Inferior parietal cortex (tissue), 1 donor: ENCODE data around the gene IL18R1.

Experiments
- DNase-seq: peaks from one replicate; pipeline ENCODE4 v3.0.0-alpha.2; 2016; ENCODE audit errors: extremely low spot score

The IL18R1 gene

GRCh38 chr2:102387763-102388546 lies 32.4 kb downstream of the IL18R1 start:
- DNase-seq: no peak

- DNase-seq: no peak
These were observed 36.0 kb downstream of the IL18R1 start for GRCh38 chr2:102391565-102391964.

GRCh38 chr2:102392096-102392495 lies 36.5 kb downstream of the IL18R1 start:
- no peak for DNase-seq

GRCh38 chr2:102392942-102393341 lies 37.3 kb downstream of the IL18R1 start:
- no peak for DNase-seq

GRCh38 chr2:102396012-102396411 lies 40.4 kb downstream of the IL18R1 start:
- no peak for DNase-seq

GRCh38 chr2:102397209-102397608 lies 41.6 kb downstream of the IL18R1 start:
- no peak for DNase-seq

- DNase-seq: no peak
These were observed 44.0 kb downstream of the IL18R1 start for GRCh38 chr2:102399499-102400141.

GRCh38 chr2:102401456-102401855 lies 45.9 kb downstream of the IL18R1 start:
- no peak for DNase-seq

GRCh38 chr2:102401865-102402264 lies 46.3 kb downstream of the IL18R1 start:
- no peak for DNase-seq

GRCh38 chr2:102410952-102411351 lies 55.4 kb downstream of the IL18R1 start:
- DNase-seq: no peak

- no peak for DNase-seq
These were observed 56.6 kb downstream of the IL18R1 start for GRCh38 chr2:102412199-102412598.

- no peak for DNase-seq
These were observed 62.4 kb downstream of the IL18R1 start for GRCh38 chr2:102417946-102418345.

GRCh38 chr2:102418421-102418961 lies 62.9 kb downstream of the IL18R1 start:
- peak; percentile 4 for DNase-seq

- no peak for DNase-seq
These were observed 64.7 kb downstream of the IL18R1 start for GRCh38 chr2:102420290-102420689.

- no peak for DNase-seq
These were observed 66.5 kb downstream of the IL18R1 start for GRCh38 chr2:102421890-102422759.

- DNase-seq: no peak
These were observed 67.3 kb downstream of the IL18R1 start, which contains the start of gene IL18RAP for GRCh38 chr2:102422910-102423309. Gene IL18RAP, plus strand, starts transcription at chr2:102423160. Its CDS starts 118 bp downstream, at chr2:102423278.

- DNase-seq: no peak
These were observed 67.8 kb downstream of the IL18R1 start for GRCh38 chr2:102423368-102423767.

- DNase-seq: no peak
These were observed 69.2 kb downstream of the IL18R1 start for GRCh38 chr2:102424754-102425153.

- no peak for DNase-seq
These were observed 70.0 kb downstream of the IL18R1 start for GRCh38 chr2:102425441-102426132.

GRCh38 chr2:102427249-102427648 lies 71.7 kb downstream of the IL18R1 start:
- DNase-seq: no peak

GRCh38 chr2:102428573-102428972 lies 73.0 kb downstream of the IL18R1 start:
- DNase-seq: no peak
